HL-60/S4 treated with phorbol 12-myristate 13-acetate at 8.2 ng/mL for 4 days and 3 days (cell line): ENCODE data around the gene LCE2C.

Source experiments
- in situ Hi-C: fragments of 300-500 bp; cut with MboI; formaldehyde crosslinking; loops from 2 replicates; pipeline ENCODE4 v1.15.0; 2022; ENCODE audit warnings: low sequenced_read_pairs

The LCE2C gene

GRCh38 chr1:152718238-152718637, 43.2 kb downstream of the LCE2C start:
- in situ Hi-C loops = no loop called here

GRCh38 chr1:152725261-152725660, 50.2 kb downstream of the LCE2C start:
- in situ Hi-C loops = no loop called here
